IMR-90 (cell line): ENCODE results near the gene C16orf92.

Source experiments
- BHLHE40 ChIP-seq: fragments of 150-350 bp; IDR thresholded peaks from 2 replicates; pipeline ENCODE4 v1.6.1; 2016; ENCODE audit warnings: mild to moderate bottlenecking, low read depth, low read length
- CEBPB ChIP-seq: IDR thresholded peaks from 2 replicates; pipeline ENCODE4 v1.6.1; 2012; ENCODE audit warnings: low read depth, low read length, improper control_type of control experiment
- MAFK ChIP-seq: IDR thresholded peaks from 2 replicates; pipeline ENCODE4 v1.6.1; 2012; ENCODE audit warnings: low read depth, low read length, improper control_type of control experiment
- MXI1 ChIP-seq: IDR thresholded peaks from 2 replicates; pipeline ENCODE4 v1.6.1; 2012; ENCODE audit warnings: low read depth, mild to moderate bottlenecking, low read length, moderate library complexity, borderline replicate concordance
- NFE2L2 ChIP-seq: fragments of 150-350 bp; IDR thresholded peaks from 2 replicates; pipeline ENCODE4 v1.6.1; 2016; ENCODE audit warnings: low read depth, mild to moderate bottlenecking, low read length
- POLR2A ChIP-seq: IDR thresholded peaks from 2 replicates; pipeline ENCODE4 v1.6.1; 2012; ENCODE audit warnings: mild to moderate bottlenecking, low read depth, low read length
- RAD21 ChIP-seq: IDR thresholded peaks from 2 replicates; pipeline ENCODE4 v1.6.1; 2012; ENCODE audit warnings: low read length, improper control_type of control experiment
- RCOR1 ChIP-seq: IDR thresholded peaks from 2 replicates; pipeline ENCODE4 v1.6.1; 2012; ENCODE audit warnings: mild to moderate bottlenecking, low read length, improper control_type of control experiment; ENCODE audit not compliant: insufficient replicate concordance
- RFX5 ChIP-seq: IDR thresholded peaks from 2 replicates; pipeline ENCODE4 v1.8.0; 2012; ENCODE audit warnings: low read depth, mild to moderate bottlenecking, low read length, moderate library complexity
- SMC3 ChIP-seq: fragments of 150-350 bp; IDR thresholded peaks from 2 replicates; pipeline ENCODE4 v1.6.1; 2016; ENCODE audit warnings: low read depth, mild to moderate bottlenecking, antibody characterized with exemption, low read length, moderate library complexity
- TF ChIP-seq, protein P1 (sequence below): fragments of 150-350 bp; IDR thresholded peaks from 2 replicates; pipeline ENCODE4 v1.6.1; 2016; ENCODE audit warnings: low read depth, mild to moderate bottlenecking, low read length, moderate library complexity, borderline replicate concordance
- TF ChIP-seq, protein P2 (sequence below): conservative IDR thresholded peaks from 2 replicates; pipeline ENCODE4 v1.5.1; 2012; ENCODE audit warnings: mild to moderate bottlenecking, low read depth, low read length, improper control_type of control experiment
- TF ChIP-seq, protein P3 (sequence below): fragments of 150-350 bp; IDR thresholded peaks from 2 replicates; pipeline ENCODE4 v1.6.1; 2017; ENCODE audit warnings: mild to moderate bottlenecking, antibody characterized with exemption, low read length, low read depth

DNA sequence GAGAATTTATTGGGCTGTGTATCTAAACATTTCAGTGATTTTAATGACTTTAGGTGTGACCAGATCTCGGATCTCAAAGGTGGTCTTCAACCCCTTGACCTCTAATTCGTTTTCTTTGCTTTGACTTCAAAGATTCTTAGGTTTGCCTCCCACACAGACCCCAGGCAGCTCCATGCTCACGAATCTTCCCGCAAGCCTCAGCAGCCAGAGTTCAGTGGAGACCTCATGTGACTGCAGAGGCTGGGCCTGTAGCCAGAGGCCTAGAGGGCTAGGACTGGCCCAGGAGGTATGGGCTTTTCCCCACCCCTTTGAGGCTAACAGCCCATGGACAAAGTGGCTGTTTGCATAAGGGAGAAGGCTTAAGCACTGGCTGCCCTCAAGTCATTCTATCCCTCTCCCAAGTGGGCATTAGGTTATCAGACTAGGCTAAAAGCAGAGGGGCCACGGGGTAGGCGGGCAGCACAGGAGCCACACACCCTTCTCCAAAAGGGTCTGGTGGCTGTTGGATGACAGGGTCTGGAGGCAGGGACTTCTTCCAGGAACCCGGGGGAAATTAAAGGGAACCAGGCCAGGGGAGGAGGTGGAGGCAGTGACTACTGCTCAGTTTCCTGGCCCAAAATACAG is 30.5 kb upstream of the C16orf92 start:
- no peak for TF ChIP-seq POLR2A
- TF ChIP-seq MXI1 = no peak
- TF ChIP-seq, protein P1, sequence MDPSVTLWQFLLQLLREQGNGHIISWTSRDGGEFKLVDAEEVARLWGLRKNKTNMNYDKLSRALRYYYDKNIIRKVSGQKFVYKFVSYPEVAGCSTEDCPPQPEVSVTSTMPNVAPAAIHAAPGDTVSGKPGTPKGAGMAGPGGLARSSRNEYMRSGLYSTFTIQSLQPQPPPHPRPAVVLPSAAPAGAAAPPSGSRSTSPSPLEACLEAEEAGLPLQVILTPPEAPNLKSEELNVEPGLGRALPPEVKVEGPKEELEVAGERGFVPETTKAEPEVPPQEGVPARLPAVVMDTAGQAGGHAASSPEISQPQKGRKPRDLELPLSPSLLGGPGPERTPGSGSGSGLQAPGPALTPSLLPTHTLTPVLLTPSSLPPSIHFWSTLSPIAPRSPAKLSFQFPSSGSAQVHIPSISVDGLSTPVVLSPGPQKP = no peak
- TF ChIP-seq, protein P2, sequence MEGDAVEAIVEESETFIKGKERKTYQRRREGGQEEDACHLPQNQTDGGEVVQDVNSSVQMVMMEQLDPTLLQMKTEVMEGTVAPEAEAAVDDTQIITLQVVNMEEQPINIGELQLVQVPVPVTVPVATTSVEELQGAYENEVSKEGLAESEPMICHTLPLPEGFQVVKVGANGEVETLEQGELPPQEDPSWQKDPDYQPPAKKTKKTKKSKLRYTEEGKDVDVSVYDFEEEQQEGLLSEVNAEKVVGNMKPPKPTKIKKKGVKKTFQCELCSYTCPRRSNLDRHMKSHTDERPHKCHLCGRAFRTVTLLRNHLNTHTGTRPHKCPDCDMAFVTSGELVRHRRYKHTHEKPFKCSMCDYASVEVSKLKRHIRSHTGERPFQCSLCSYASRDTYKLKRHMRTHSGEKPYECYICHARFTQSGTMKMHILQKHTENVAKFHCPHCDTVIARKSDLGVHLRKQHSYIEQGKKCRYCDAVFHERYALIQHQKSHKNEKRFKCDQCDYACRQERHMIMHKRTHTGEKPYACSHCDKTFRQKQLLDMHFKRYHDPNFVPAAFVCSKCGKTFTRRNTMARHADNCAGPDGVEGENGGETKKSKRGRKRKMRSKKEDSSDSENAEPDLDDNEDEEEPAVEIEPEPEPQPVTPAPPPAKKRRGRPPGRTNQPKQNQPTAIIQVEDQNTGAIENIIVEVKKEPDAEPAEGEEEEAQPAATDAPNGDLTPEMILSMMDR = no peak
- TF ChIP-seq SMC3 = no peak
- TF ChIP-seq NFE2L2 = no peak
- TF ChIP-seq, protein P3, sequence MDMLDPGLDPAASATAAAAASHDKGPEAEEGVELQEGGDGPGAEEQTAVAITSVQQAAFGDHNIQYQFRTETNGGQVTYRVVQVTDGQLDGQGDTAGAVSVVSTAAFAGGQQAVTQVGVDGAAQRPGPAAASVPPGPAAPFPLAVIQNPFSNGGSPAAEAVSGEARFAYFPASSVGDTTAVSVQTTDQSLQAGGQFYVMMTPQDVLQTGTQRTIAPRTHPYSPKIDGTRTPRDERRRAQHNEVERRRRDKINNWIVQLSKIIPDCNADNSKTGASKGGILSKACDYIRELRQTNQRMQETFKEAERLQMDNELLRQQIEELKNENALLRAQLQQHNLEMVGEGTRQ = no peak
- no peak for TF ChIP-seq MAFK
- no peak for TF ChIP-seq RFX5
- TF ChIP-seq BHLHE40 = no peak
- TF ChIP-seq CEBPB = no peak
- TF ChIP-seq RAD21 = no peak
- TF ChIP-seq RCOR1 = no peak
